ENCODE measurements around the gene F2R. TPM values are rescaled to one million over a fixed set of nuclear protein-coding genes. Genes with fewer than 3 reads are reported as not detected.

F2R gene
- total and polyA plus RNA-seq, 4 donors = 4.2 to 31.8 (median 13.7) TPM

DNA sequence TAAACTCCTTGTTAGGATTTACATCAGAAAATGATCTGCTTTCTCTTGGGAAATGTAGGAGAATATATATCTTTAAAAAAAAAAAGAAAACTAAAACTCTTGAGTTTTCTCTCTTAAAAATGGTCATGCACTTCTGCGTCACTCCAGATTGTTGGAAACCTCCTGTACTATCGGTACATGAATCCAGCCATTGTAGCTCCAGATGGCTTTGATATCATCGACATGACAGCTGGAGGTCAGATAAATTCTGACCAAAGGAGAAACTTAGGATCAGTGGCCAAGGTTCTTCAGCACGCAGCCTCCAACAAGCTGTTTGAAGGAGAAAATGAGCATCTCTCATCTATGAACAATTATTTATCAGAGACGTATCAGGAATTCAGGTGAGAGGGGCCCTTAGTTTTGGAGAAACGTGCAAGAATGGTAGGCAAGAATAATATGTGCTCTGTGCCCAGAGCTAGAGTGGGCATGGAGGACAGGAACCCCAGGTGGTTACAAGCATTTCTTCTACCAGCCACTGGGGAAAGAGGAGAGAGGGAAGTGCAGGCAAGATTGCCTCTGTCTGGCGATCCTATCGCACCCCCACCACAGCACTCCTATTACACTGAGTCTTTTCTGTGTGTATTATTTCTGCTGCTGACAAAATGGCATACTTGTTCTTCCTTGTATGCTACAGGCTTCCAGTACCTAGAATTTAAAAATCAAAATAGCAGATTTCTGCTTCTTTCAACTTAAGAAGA is 41.4 kb upstream of the F2R start:
- no peaks in the 10 kb centered on the region for H3K4me1 ChIP-seq (ENCODE audit: control insufficient read depth in 5 of 5, insufficient read depth in 5 of 5, low read length in 5 of 5)
- 84 to 87% methylated on average over 8 of the region's 8 CpGs for WGBS, 2 donors
- DNase-seq = no peak
- TF ChIP-seq, protein P1, sequence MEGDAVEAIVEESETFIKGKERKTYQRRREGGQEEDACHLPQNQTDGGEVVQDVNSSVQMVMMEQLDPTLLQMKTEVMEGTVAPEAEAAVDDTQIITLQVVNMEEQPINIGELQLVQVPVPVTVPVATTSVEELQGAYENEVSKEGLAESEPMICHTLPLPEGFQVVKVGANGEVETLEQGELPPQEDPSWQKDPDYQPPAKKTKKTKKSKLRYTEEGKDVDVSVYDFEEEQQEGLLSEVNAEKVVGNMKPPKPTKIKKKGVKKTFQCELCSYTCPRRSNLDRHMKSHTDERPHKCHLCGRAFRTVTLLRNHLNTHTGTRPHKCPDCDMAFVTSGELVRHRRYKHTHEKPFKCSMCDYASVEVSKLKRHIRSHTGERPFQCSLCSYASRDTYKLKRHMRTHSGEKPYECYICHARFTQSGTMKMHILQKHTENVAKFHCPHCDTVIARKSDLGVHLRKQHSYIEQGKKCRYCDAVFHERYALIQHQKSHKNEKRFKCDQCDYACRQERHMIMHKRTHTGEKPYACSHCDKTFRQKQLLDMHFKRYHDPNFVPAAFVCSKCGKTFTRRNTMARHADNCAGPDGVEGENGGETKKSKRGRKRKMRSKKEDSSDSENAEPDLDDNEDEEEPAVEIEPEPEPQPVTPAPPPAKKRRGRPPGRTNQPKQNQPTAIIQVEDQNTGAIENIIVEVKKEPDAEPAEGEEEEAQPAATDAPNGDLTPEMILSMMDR (IDR thresholded peaks at IDR 0.05; ENCODE audit: control extremely low read depth, extremely low read depth) = no peak
- H3K4me3 ChIP-seq = no peak overlapping the region
- H3K27me3 ChIP-seq (ENCODE audit: control insufficient read depth in 3 of 3, insufficient read depth in 3 of 3, low read length in 2 of 3) = no peaks in the 10 kb centered on the region
- H3K9me3 ChIP-seq (ENCODE audit: control insufficient read depth in 4 of 4, insufficient read depth in 3 of 4, low read length in 3 of 4) = no peaks in the 10 kb centered on the region
- H3K36me3 ChIP-seq (ENCODE audit: control insufficient read depth in 4 of 4, insufficient read depth in 4 of 4, low read length in 4 of 4) = peaks cover 0 to 3% (median 0%) of the 10 kb centered on the region in 4 donors
- H3K27ac ChIP-seq (ENCODE audit: low read depth in 1 of 2, low read length in 1 of 2) = no peak overlapping the region
- no peak for ATAC-seq (ENCODE audit: insufficient read depth, low FRiP score)
- no peak overlapping the region for H3K9ac ChIP-seq (ENCODE audit: insufficient read depth in 1 of 2, low read length in 2 of 2)

DNA sequence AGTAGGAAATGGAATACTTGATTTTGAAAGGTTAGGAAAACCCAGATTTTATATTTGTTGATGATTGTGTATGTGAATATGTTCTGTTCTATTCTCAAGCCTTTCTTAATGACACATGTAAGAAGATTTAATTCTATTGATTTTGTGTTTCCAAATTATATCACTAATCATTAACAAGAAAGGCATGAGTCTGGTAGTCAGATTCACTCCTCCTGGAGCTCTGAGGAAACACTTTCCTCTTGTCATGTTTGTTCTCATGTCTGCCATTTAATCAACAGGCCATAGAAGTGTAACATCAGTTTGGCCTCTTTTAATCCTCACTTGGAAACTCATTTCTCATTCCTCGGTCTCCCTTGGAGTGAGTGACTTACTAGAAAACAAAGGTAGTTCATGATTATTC is 40.6 kb upstream of the F2R start:
- H3K4me3 ChIP-seq = no peak overlapping the region
- peaks cover 0 to 3% (median 0%) of the 10 kb centered on the region in 4 donors for H3K36me3 ChIP-seq (ENCODE audit: control insufficient read depth in 4 of 4, insufficient read depth in 4 of 4, low read length in 4 of 4)
- 82 to 97% methylated on average over 1 of the region's 1 CpG for WGBS, 2 donors
- no peak overlapping the region for H3K9ac ChIP-seq (ENCODE audit: insufficient read depth in 1 of 2, low read length in 2 of 2)
- TF ChIP-seq, protein P1 (IDR thresholded peaks at IDR 0.05; ENCODE audit: control extremely low read depth, extremely low read depth) = no peak
- H3K4me1 ChIP-seq (ENCODE audit: control insufficient read depth in 5 of 5, insufficient read depth in 5 of 5, low read length in 5 of 5) = no peaks in the 10 kb centered on the region
- H3K9me3 ChIP-seq (ENCODE audit: control insufficient read depth in 4 of 4, insufficient read depth in 3 of 4, low read length in 3 of 4) = no peaks in the 10 kb centered on the region
- no peak overlapping the region for H3K27ac ChIP-seq (ENCODE audit: low read depth in 1 of 2, low read length in 1 of 2)
- ATAC-seq (ENCODE audit: insufficient read depth, low FRiP score) = no peak
- DNase-seq = no peak
- no peaks in the 10 kb centered on the region for H3K27me3 ChIP-seq (ENCODE audit: control insufficient read depth in 3 of 3, insufficient read depth in 3 of 3, low read length in 2 of 3)

DNA sequence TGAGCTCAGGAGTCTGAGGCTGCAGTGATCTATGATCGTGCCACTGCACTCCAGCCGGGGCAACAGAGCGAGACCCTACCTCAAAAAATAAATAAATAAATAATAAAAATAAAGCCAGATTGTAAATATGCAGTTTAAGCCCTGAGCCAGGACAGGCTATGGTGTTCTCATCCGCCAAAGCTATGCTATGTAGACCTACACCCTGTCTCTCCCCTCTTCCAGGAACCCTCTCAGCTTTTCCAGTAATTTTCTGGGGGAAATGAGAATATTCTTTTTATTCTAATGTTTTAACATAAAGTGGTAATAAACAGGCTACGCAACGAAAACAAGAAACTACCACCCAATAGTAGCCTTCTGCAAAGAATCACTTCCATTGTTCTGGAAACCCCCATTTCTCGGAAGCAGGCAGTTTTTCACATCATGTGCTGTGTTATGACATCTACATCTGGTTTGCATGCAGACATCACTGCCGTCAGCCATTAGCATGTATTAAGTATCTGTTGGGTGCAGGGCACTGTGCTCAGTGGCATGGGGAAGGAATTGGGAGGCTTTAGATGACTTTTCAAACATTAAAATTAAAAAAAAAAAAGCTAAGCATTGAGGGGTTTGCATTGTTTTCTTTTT is 38.0 kb upstream of the F2R start:
- ATAC-seq (ENCODE audit: insufficient read depth, low FRiP score) (no peak), DNase-seq (no peak)
- H3K4me1 ChIP-seq (ENCODE audit: control insufficient read depth in 5 of 5, insufficient read depth in 5 of 5, low read length in 5 of 5) = no peaks in the 10 kb centered on the region
- no peak overlapping the region for H3K4me3 ChIP-seq
- whole genome bisulfite sequencing, 2 donors = 93 to 95% methylated on average over 8 of the region's 8 CpGs
- TF ChIP-seq, protein P1 (IDR thresholded peaks at IDR 0.05; ENCODE audit: control extremely low read depth, extremely low read depth) = no peak
- H3K9ac ChIP-seq (ENCODE audit: insufficient read depth in 1 of 2, low read length in 2 of 2) = no peak overlapping the region
- H3K27ac ChIP-seq (ENCODE audit: low read depth in 1 of 2, low read length in 1 of 2) = no peak overlapping the region
- no peaks in the 10 kb centered on the region for H3K36me3 ChIP-seq (ENCODE audit: control insufficient read depth in 4 of 4, insufficient read depth in 4 of 4, low read length in 4 of 4)
- H3K9me3 ChIP-seq (ENCODE audit: control insufficient read depth in 4 of 4, insufficient read depth in 3 of 4, low read length in 3 of 4) = no peaks in the 10 kb centered on the region
- no peaks in the 10 kb centered on the region for H3K27me3 ChIP-seq (ENCODE audit: control insufficient read depth in 3 of 3, insufficient read depth in 3 of 3, low read length in 2 of 3)

All from lung (tissue), 12 donors.